NOMO-1 treated with dmso at 0.1 percent for 144 hours (cell line): ENCODE data around the gene SMG9.
"Not testable (repeated sequence)": the region's sequence is repeated elsewhere in the genome, so short reads cannot be mapped to it uniquely, and the experiment has no call there.

ENCODE experiments used
- DNase-seq: peaks from one replicate; lab custom pipeline; 2025; ENCODE audit not compliant: unreplicated experiment; lab: John Stamatoyannopoulos, UW

SMG9 gene

GRCh38 chr19:43780706-43781525 is 26.2 kb upstream of the SMG9 start, which contains the start of gene KCNN4:
KCNN4 (minus strand) TSS chr19:43780973; CDS start chr19:43780861, 112 bp downstream.
- peak; percentile 52 for DNase-seq

- DNase-seq, result peak; percentile 28
Measured at GRCh38 chr19:43779820-43780219, 25.1 kb upstream of the SMG9 start.

- no peak for DNase-seq
Measured at GRCh38 chr19:43779147-43779819, 24.5 kb upstream of the SMG9 start.

- no peak for DNase-seq
Measured at GRCh38 chr19:43778651-43779050, 23.9 kb upstream of the SMG9 start.

- DNase-seq, result peak; percentile 87
Measured at GRCh38 chr19:43777163-43777695, 22.5 kb upstream of the SMG9 start.

GRCh38 chr19:43776286-43776685 is 21.5 kb upstream of the SMG9 start:
- DNase-seq, result no peak

GRCh38 chr19:43775299-43775890 is 20.6 kb upstream of the SMG9 start:
- no peak for DNase-seq

- not testable (repeated sequence) for DNase-seq
Measured at GRCh38 chr19:43774940-43775258, 20.1 kb upstream of the SMG9 start.

GRCh38 chr19:43774103-43774939 is 19.6 kb upstream of the SMG9 start:
- no peak for DNase-seq

GRCh38 chr19:43773725-43774102 is 19.0 kb upstream of the SMG9 start:
- DNase-seq, result no peak

- DNase-seq, result no peak
Measured at GRCh38 chr19:43769256-43769655, 14.5 kb upstream of the SMG9 start.

- DNase-seq, result peak; percentile 79
Measured at GRCh38 chr19:43768273-43769050, 13.7 kb upstream of the SMG9 start.

GRCh38 chr19:43767818-43768217 is 13.1 kb upstream of the SMG9 start:
- no peak for DNase-seq

GRCh38 chr19:43767316-43767715 is 12.6 kb upstream of the SMG9 start:
- no peak for DNase-seq

GRCh38 chr19:43766755-43767043 is 11.9 kb upstream of the SMG9 start:
- DNase-seq, result no peak

GRCh38 chr19:43765109-43765876 is 10.5 kb upstream of the SMG9 start:
- DNase-seq, result peak; percentile 86

- DNase-seq, result not testable (repeated sequence)
Measured at GRCh38 chr19:43764684-43765083, 9.9 kb upstream of the SMG9 start.

- DNase-seq, result no peak
Measured at GRCh38 chr19:43763473-43763939, 8.7 kb upstream of the SMG9 start.

- no peak for DNase-seq
Measured at GRCh38 chr19:43762814-43763213, 8.1 kb upstream of the SMG9 start.

- DNase-seq, result no peak
Measured at GRCh38 chr19:43760941-43761340, 6.2 kb upstream of the SMG9 start.
